ENCODE results near the gene GFER.

GRCh38 chr16:2036200-2036966, 52.4 kb downstream of the GFER start:
- TF ChIP-seq POLR2AphosphoS2 (IDR thresholded peaks at IDR 0.05; ENCODE audit: low read depth, low read length) (no peak), CTCF (IDR thresholded peaks at IDR 0.05 in 2 of 3, conservative IDR thresholded peaks at IDR 0.05 in 1 of 3; ENCODE audit: control insufficient read depth in 2 of 3, extremely low read depth in 1 of 3, insufficient read depth in 1 of 3, low read depth in 3 of 3, low read length in 3 of 3) (no peak), BACH1 (IDR thresholded peaks at IDR 0.05; ENCODE audit: borderline replicate concordance) (no peak), TBL1XR1 (IDR thresholded peaks at IDR 0.05; ENCODE audit: low read depth, low read length) (no peak)
